ENCODE results near the gene CAPRIN1. TPM values are rescaled to one million over a fixed set of nuclear protein-coding genes. Genes with fewer than 3 reads are reported as not detected.

The CAPRIN1 gene
- 265 TPM for total RNA-seq

GRCh38 chr11:34051349-34052035 lies at the start of gene CAPRIN1:
Gene CAPRIN1 (plus strand): TSS chr11:34051731. CDS start chr11:34052421, 690 bp downstream.

DNA sequence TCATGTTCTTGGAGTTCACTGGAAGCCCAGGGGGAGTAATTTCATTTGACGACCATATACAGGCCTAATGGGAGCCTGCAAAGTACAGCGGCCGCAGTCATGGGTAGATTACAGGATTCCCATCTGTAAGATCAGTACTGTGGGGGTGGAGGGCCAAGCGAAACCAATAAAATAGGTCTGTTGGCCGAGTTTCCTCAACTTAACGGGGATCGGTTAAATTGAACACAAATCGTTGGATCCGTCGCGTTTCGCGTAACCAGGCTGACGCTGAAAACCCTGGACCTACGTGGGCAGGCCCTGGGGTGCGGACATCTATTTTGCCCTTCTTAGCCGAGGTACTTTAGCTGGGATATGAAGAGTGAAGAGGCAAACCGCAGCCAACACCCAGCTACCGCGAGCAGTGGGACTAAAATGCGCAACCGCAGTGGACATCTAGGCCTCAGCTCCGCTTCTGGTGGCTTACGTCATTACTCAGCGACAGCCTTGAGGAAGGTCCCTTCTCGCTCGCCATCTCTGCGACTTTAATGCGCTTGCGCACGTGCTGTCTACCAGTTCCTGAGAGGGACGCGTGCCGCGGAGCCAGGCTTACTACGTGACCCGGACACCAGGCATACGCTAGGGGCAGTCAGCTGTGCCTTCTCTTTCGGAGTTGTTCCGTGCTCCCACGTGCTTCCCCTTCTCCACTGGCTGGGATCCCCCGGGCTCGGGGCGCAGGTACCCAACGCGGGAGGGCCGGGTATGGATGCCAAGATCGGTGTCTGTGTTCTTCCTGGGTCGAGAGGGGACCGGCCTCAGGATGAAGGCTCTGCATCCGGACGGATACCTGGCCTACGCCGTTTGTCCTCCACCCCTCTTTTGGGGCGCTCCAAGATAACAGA lies 53.8 kb downstream of the CAPRIN1 start, which contains the start of gene NAT10:
TSS of gene NAT10 (plus strand) at position 551 of the 878 bp plus-strand sequence. CDS start 2,597 bp downstream, outside the sequence.

Other genes with a start within 250 kb of the CAPRIN1 start
- 24.7 TPM for gene LMO2, start 159.7 kb upstream of the CAPRIN1 start, total RNA-seq
- 21.5 TPM for gene NAT10, start 53.9 kb downstream of the CAPRIN1 start, total RNA-seq